CD4-positive, alpha-beta T cell (primary cell): ENCODE results near the gene URI1. TPM values are rescaled to one million over a fixed set of nuclear protein-coding genes. Genes with fewer than 3 reads are reported as not detected.

Experiments used
- ATAC-seq: fragments of 200-7000 bp; cut with Tn5 transposase; one replicate; pipeline ENCODE4 v1.10.0; 2022; ENCODE audit warnings: mild to moderate bottlenecking; ENCODE audit not compliant: poor library complexity
- CTCF ChIA-PET: fragments of 350-600 bp; sonication (Branson Sonifier 250); formaldehyde crosslinking; loops from one replicate; lab custom pipeline; 2021; ENCODE audit warnings: antibody characterized with exemption, inconsistent platforms; lab: Charles Lee
- POLR2A ChIA-PET: fragments of 350-600 bp; sonication (Branson Sonifier 250); formaldehyde crosslinking; loops from one replicate; lab custom pipeline; 2021; ENCODE audit warnings: antibody characterized with exemption, inconsistent platforms; lab: Charles Lee
- DNase-seq, 14 experiments: peaks; one replicate each; pipeline ENCODE4 v3.0.0-alpha.2; 2013 to 2020; ENCODE audit warnings: mixed read lengths in 2 of 14
- H3K27ac ChIP-seq, 2 donors: one replicate each; pipeline versions ENCODE4 v1.5.1 to v1.7.0; 2013; ENCODE audit warnings: low read length in 2 of 2, low read depth in 1 of 2, mild to moderate bottlenecking in 1 of 2
- H3K27me3 ChIP-seq, 2 experiments: 1 replicate in 1 of 2; 2 replicates in 1 of 2; pipeline versions ENCODE4 v1.6.1 to v1.7.0; 2013; ENCODE audit warnings: low read length in 2 of 2, control low read depth in 1 of 2, mild to moderate bottlenecking in 1 of 2, moderate library complexity in 1 of 2; ENCODE audit not compliant: insufficient read depth in 2 of 2, control insufficient read depth in 1 of 2
- H3K36me3 ChIP-seq: one replicate; pipeline ENCODE4 v1.6.1; 2013; ENCODE audit warnings: low read length, control low read depth; ENCODE audit not compliant: insufficient read depth
- H3K4me1 ChIP-seq: one replicate; pipeline ENCODE4 v1.6.1; 2013; ENCODE audit warnings: low read length, control low read depth; ENCODE audit not compliant: insufficient read depth
- H3K4me3 ChIP-seq: one replicate; pipeline ENCODE4 v1.5.1; 2013; ENCODE audit warnings: mild to moderate bottlenecking, low read length, moderate library complexity
- H3K9me3 ChIP-seq, 2 experiments: 1 replicate in 1 of 2; 2 replicates in 1 of 2; pipeline versions ENCODE4 v1.6.1 to v1.7.0; 2013; ENCODE audit warnings: low read length in 2 of 2, mild to moderate bottlenecking in 2 of 2, control low read depth in 1 of 2, moderate library complexity in 1 of 2; ENCODE audit not compliant: control insufficient read depth in 1 of 2, insufficient read depth in 1 of 2
- H3K27ac Mint-ChIP-seq: one replicate; pipeline ENCODE4 v1.8.0; 2020; ENCODE audit warnings: mixed read lengths
- H3K27me3 Mint-ChIP-seq: one replicate; pipeline ENCODE4 v1.8.0; 2021; ENCODE audit warnings: mixed read lengths
- H3K36me3 Mint-ChIP-seq: one replicate; pipeline ENCODE4 v1.8.0; 2021; ENCODE audit warnings: low read depth, mixed read lengths
- H3K4me1 Mint-ChIP-seq: one replicate; pipeline ENCODE4 v1.8.0; 2021; ENCODE audit warnings: low read depth, mixed read lengths
- H3K4me3 Mint-ChIP-seq: one replicate; pipeline ENCODE4 v1.8.0; 2020; ENCODE audit warnings: mild to moderate bottlenecking, mixed read lengths
- H3K9me3 Mint-ChIP-seq: one replicate; pipeline ENCODE4 v1.8.0; 2020; ENCODE audit warnings: mixed read lengths
- intact Hi-C, 2 experiments: fragments of 100-400 bp; cut with DNase I in 1 of 2; cut with micrococcal nuclease in 1 of 2; formaldehyde crosslinking; loops; one replicate each; pipeline versions ENCODE4 v1.15.1 to v1.9.0; 2023 to 2025; cut with DNase I, micrococcal nuclease
- total RNA-seq, 174 experiments: library from RNA in 2 of 174; stranded (reverse) in 2 of 174; gene quantifications; one replicate each; pipeline ENCODE4 v1.2.3 and lab custom pipeline; 2021 to 2026
- TF ChIP-seq, protein P1 (sequence below): fragments of 200-600 bp; IDR thresholded peaks from one replicate; pipeline ENCODE4 v1.8.0; 2022; ENCODE audit warnings: antibody characterized with exemption, mild to moderate bottlenecking

URI1 gene
- total RNA-seq, 2 experiments from 2014 or later, result 50.9 to 63.6 TPM

DNA sequence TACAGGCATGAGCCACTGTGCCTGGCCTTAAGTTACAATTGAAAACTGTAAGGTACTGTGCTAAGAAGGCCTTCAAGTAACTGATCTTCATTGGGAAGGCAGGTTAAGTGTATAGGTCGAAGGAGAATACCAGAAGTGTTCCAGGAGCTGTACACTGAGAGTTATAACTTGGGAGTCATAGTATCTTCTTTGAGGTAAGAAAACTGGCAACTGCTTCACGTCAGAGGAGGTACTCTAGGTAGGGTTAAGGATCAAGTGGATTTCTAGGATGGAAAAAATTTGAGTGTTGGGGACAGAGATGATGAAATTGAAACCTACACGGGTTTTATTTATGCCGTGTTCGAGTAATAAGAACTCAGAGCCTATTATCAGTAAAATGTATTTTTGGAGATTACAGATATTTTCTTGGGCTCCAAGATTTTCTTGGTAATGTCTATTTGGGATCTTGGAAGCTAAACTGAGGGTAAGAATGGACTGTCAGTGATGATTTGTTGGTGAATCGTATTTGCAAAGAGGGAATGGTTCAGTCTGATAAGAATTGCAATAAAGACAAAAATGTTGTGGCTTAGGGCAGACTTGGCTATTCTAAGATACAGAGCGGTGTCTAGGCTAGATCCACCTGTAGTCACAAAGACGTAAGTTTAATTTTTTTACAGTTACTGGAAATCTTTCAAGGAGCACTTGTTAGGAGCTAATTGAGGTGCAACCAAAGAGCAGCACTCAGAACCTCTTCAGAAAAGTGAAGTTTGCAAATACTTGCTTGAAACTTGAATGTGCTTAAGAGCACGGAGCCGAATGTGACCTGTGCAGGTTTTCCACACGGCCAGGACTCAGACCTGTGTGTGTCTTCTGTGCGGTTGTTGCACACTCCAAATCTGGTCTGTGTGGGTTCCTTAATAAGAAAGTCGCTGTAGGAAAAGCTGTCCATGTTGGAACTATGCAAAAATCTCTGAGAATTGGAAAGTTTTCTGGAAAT is 102.5 kb downstream of the URI1 start:
- Histone ChIP-seq H3K27me3 (no peaks in the 10 kb centered on the region), H3K36me3 (no peaks in the 10 kb centered on the region), H3K4me3 (no peak overlapping the region), H3K4me1 (no peaks in the 10 kb centered on the region), H3K27ac (no peak overlapping the region), H3K9me3 (no peaks in the 10 kb centered on the region)
- ChIA-PET CTCF (interaction anchor here (0.6 kb wide), 1 partner anchor 14 kb away, joined by 3 read pairs; no protein-coding TSS in a partner anchor), POLR2A (interaction anchor here (1.9 kb wide), 1 partner anchor 439 kb away, joined by 5 read pairs; the partner anchor contains the start of gene POP4)
- no peak overlapping the region for H3K4me3 Mint-ChIP-seq
- intact Hi-C loops, result loop anchor here in 1 of 2 experiments (10.0 kb wide), 1 partner anchor 320 kb away; no protein-coding TSS in a partner anchor
- ATAC-seq, result no peak
- H3K9me3 Mint-ChIP-seq, result no peaks in the 10 kb centered on the region
- DNase-seq, result no peak
- H3K27ac Mint-ChIP-seq, result no peak overlapping the region
- no peaks in the 10 kb centered on the region for H3K27me3 Mint-ChIP-seq
- peaks cover 18% of the 10 kb centered on the region for H3K4me1 Mint-ChIP-seq
- TF ChIP-seq, protein P1, sequence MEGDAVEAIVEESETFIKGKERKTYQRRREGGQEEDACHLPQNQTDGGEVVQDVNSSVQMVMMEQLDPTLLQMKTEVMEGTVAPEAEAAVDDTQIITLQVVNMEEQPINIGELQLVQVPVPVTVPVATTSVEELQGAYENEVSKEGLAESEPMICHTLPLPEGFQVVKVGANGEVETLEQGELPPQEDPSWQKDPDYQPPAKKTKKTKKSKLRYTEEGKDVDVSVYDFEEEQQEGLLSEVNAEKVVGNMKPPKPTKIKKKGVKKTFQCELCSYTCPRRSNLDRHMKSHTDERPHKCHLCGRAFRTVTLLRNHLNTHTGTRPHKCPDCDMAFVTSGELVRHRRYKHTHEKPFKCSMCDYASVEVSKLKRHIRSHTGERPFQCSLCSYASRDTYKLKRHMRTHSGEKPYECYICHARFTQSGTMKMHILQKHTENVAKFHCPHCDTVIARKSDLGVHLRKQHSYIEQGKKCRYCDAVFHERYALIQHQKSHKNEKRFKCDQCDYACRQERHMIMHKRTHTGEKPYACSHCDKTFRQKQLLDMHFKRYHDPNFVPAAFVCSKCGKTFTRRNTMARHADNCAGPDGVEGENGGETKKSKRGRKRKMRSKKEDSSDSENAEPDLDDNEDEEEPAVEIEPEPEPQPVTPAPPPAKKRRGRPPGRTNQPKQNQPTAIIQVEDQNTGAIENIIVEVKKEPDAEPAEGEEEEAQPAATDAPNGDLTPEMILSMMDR, result no peak
- H3K36me3 Mint-ChIP-seq, result peaks cover 17% of the 10 kb centered on the region

DNA sequence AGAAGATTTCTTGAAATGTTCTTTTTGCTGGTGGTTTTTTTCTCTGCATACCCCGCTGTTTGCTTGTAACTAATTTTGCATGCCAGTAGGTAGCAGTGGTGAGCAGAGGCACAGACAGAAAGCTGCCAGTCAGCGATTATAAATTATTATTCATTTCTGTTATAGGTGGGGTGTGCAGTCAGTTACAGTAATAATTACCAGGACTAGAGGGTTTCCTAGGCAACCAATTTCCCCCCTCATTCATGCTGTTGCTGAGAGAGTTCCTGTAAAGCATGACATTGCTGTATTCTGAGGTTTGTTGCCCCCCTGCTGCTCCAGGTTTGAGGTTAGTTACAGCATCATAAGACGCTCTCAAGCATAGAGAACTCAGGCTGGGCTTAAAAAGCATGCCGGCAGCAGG is 104.5 kb downstream of the URI1 start:
- CTCF ChIA-PET, result no interaction called here
- ATAC-seq, result no peak
- H3K27ac ChIP-seq, result no peak overlapping the region

DNA sequence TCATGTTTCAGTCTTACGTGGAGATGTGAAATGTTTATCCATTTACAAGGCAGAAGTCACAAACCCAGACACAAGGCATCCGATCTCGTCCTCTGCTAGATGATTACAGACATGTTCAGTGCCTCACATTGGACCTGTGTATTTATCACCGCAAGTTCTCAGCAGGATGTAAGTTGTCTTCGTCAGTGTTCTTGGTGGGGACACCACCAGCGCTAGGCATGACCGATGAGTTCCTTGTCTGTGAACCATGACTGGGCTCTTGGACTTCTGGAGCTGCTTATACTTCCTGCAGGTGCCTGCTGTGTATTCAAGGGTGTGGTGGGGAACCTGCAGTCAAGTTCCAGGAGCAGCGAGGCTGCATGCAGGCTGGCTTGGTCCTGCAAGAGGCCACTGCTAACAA is 105.4 kb downstream of the URI1 start:
- ChIA-PET POLR2A (interaction anchor here (0.5 kb wide), 1 partner anchor 52 kb away, joined by 5 read pairs; no protein-coding TSS in a partner anchor), CTCF (no interaction called here)
- Mint-ChIP-seq H3K4me1 (peaks cover 18% of the 10 kb centered on the region), H3K27ac (no peak overlapping the region), H3K27me3 (no peaks in the 10 kb centered on the region), H3K36me3 (no peaks in the 10 kb centered on the region), H3K4me3 (no peak overlapping the region), H3K9me3 (no peaks in the 10 kb centered on the region)
- intact Hi-C loops, result loop anchor here in 1 of 2 experiments (10.0 kb wide), 1 partner anchor 323 kb away; no protein-coding TSS in a partner anchor
- DNase-seq (no peak), ATAC-seq (no peak)
- no peaks in the 10 kb centered on the region for H3K9me3 ChIP-seq
- H3K27ac ChIP-seq, result no peak overlapping the region
- H3K4me3 ChIP-seq, result no peak overlapping the region
- H3K36me3 ChIP-seq, result no peaks in the 10 kb centered on the region
- TF ChIP-seq, protein P1, result no peak
- H3K27me3 ChIP-seq, result no peaks in the 10 kb centered on the region
- H3K4me1 ChIP-seq, result no peaks in the 10 kb centered on the region

More for the DNA sequence above, 104.5 kb downstream of the URI1 start:
- peaks cover 3% of the 10 kb centered on the region for H3K36me3 Mint-ChIP-seq
- Histone ChIP-seq H3K4me1 (no peaks in the 10 kb centered on the region), H3K36me3 (no peaks in the 10 kb centered on the region), H3K9me3 (no peaks in the 10 kb centered on the region), H3K27me3 (no peaks in the 10 kb centered on the region), H3K4me3 (no peak overlapping the region)
- no peak overlapping the region for H3K4me3 Mint-ChIP-seq
- intact Hi-C loops, result loop anchor here in 1 of 2 experiments (10.0 kb wide), 1 partner anchor 322 kb away; no protein-coding TSS in a partner anchor
- TF ChIP-seq, protein P1, result no peak
- H3K27me3 Mint-ChIP-seq, result no peaks in the 10 kb centered on the region
- H3K4me1 Mint-ChIP-seq, result peaks cover 18% of the 10 kb centered on the region
- H3K27ac Mint-ChIP-seq, result no peak overlapping the region
- H3K9me3 Mint-ChIP-seq, result no peaks in the 10 kb centered on the region
- POLR2A ChIA-PET, result no interaction called here
- peak in 1 of 14 experiments; percentile 3 for DNase-seq
